SK-N-SH (cell line): Measurements from ENCODE around the gene TGFBR3L. TPM values are rescaled to one million over a fixed set of nuclear protein-coding genes. Genes with fewer than 3 reads are reported as not detected.

ENCODE experiments used
- polyA plus RNA-seq, 3 experiments: library from polyadenylated mRNA; depleted of rRNA; stranded (reverse); fragments of >200 nt; gene quantifications; 2 replicates each; pipeline ENCODE4 v1.2.3, GENCODE V29; 2012

The TGFBR3L gene
- polyA plus RNA-seq, 1 of the 3 experiments (the other 2 are of a cell fraction): 0.87 TPM

Other genes with a start within 250 kb of the TGFBR3L start
- gene RETN, start 245.8 kb upstream of the TGFBR3L start, polyA plus RNA-seq (2012; rRNA removed): not detected in 2 replicates
- gene MCEMP1, start 237.7 kb upstream of the TGFBR3L start, polyA plus RNA-seq (2012; rRNA removed): not detected in 2 replicates
- gene TRAPPC5, start 234.0 kb upstream of the TGFBR3L start, polyA plus RNA-seq (2012; rRNA removed): 44.1 and 49.4 TPM in 2 replicates
- not detected in 2 replicates for gene FCER2, start 212.7 kb upstream of the TGFBR3L start, polyA plus RNA-seq (2012; rRNA removed)
- not detected in 2 replicates for gene CLEC4G, start 182.7 kb upstream of the TGFBR3L start, polyA plus RNA-seq (2012; rRNA removed)
- gene CD209, start 167.3 kb upstream of the TGFBR3L start, polyA plus RNA-seq (2012; rRNA removed): not detected in 2 replicates
- gene CLEC4M, start 151.6 kb upstream of the TGFBR3L start, polyA plus RNA-seq (2012; rRNA removed): not detected in 2 replicates
- gene EVI5L, start 84.6 kb upstream of the TGFBR3L start, polyA plus RNA-seq (2012; rRNA removed): 8.5 and 9.7 TPM in 2 replicates
- gene PRR36, start 40.4 kb upstream of the TGFBR3L start, polyA plus RNA-seq (2012; rRNA removed): 0.10 and 0.18 TPM in 2 replicates
- 0.02 and 0.23 TPM in 2 replicates for gene LRRC8E, start 26.3 kb upstream of the TGFBR3L start, polyA plus RNA-seq (2012; rRNA removed)
- 13.0 and 13.6 TPM in 2 replicates for gene MAP2K7, start 11.0 kb upstream of the TGFBR3L start, polyA plus RNA-seq (2012; rRNA removed)
- 29.7 and 38.7 TPM in 2 replicates for gene SNAPC2, start 5.5 kb downstream of the TGFBR3L start, polyA plus RNA-seq (2012; rRNA removed)
- 28.3 and 53.8 TPM in 2 replicates for gene CTXN1, start 11.3 kb downstream of the TGFBR3L start, polyA plus RNA-seq (2012; rRNA removed)
- 49.7 and 50.9 TPM in 2 replicates for gene TIMM44, start 28.8 kb downstream of the TGFBR3L start, polyA plus RNA-seq (2012; rRNA removed)
- 41.7 and 49.6 TPM in 2 replicates for gene ELAVL1, start 90.8 kb downstream of the TGFBR3L start, polyA plus RNA-seq (2012; rRNA removed)
- not detected in 2 replicates for gene CCL25, start 137.9 kb downstream of the TGFBR3L start, polyA plus RNA-seq (2012; rRNA removed)
- not detected in 2 replicates for gene FBN3, start 234.8 kb downstream of the TGFBR3L start, polyA plus RNA-seq (2012; rRNA removed)